H1 (cell line): Measurements from ENCODE around the gene UBE2O. TPM values are rescaled to one million over a fixed set of nuclear protein-coding genes. Genes with fewer than 3 reads are reported as not detected.

Experiments used
- CTCF ChIA-PET: fragments of 300-600 bp; sonication (Branson Sonifier 250); formaldehyde crosslinking; loops from one replicate; lab custom pipeline; 2021; ENCODE audit not compliant: partially characterized antibody; lab: Charles Lee
- POLR2A ChIA-PET: fragments of 300-600 bp; sonication (Branson Sonifier 250); formaldehyde crosslinking; loops from one replicate; lab custom pipeline; 2021; ENCODE audit warnings: inconsistent platforms; ENCODE audit not compliant: partially characterized antibody; lab: Charles Lee
- DNase-seq, 2 experiments: peaks; one replicate each; pipeline versions ENCODE4 v3.0.0 to v3.0.0-alpha.2; 2010 to 2022; ENCODE audit warnings: low spot score in 2 of 2, low read depth in 1 of 2, mixed read lengths in 1 of 2
- FAIRE-seq: peaks from 2 replicates; lab custom pipeline; 2011; peaks lifted over from hg19 to GRCh38; lab: Jason Lieb, UNC
- H2AFZ ChIP-seq: 2 replicates; pipeline ENCODE4 v1.8.1; 2012; ENCODE audit warnings: low read length, inconsistent platforms
- H2AK5ac ChIP-seq: 2 replicates; pipeline ENCODE4 v1.6.1; 2013; ENCODE audit warnings: low read depth, low read length
- H2BK120ac ChIP-seq: replicated peaks from 2 replicates; pipeline ENCODE3; 2013; ENCODE audit warnings: low read depth, low read length, inconsistent platforms
- H2BK12ac ChIP-seq: 2 replicates; pipeline ENCODE4 v1.6.1; 2013; ENCODE audit warnings: low read depth, low read length
- H2BK15ac ChIP-seq: 2 replicates; pipeline ENCODE4 v1.6.1; 2013; ENCODE audit warnings: low read length
- H2BK20ac ChIP-seq: 2 replicates; pipeline ENCODE4 v1.6.1; 2013; ENCODE audit warnings: low read length
- H2BK5ac ChIP-seq: 2 replicates; pipeline ENCODE4 v1.6.1; 2013; ENCODE audit warnings: low read depth, low read length
- H3K14ac ChIP-seq: 2 replicates; pipeline ENCODE4 v1.6.1; 2013; ENCODE audit warnings: inconsistent platforms; ENCODE audit not compliant: insufficient read length
- H3K18ac ChIP-seq: 2 replicates; pipeline ENCODE4 v1.6.1; 2013; ENCODE audit warnings: low read length; ENCODE audit errors: extremely low read depth
- H3K23ac ChIP-seq: 2 replicates; pipeline ENCODE4 v1.6.1; 2013; ENCODE audit warnings: inconsistent platforms; ENCODE audit not compliant: insufficient read length
- H3K23me2 ChIP-seq: 2 replicates; pipeline ENCODE4 v1.6.1; 2013; ENCODE audit warnings: low read depth, low read length
- H3K27ac ChIP-seq: 2 replicates; pipeline ENCODE4 v1.6.1; 2011; ENCODE audit warnings: low read depth, low read length, inconsistent platforms
- H3K27me3 ChIP-seq, 4 experiments: replicated peaks in 1 of 4; 1 replicate in 1 of 4; 2 replicates in 3 of 4; pipeline versions ENCODE4 v1.6.1 to v1.8.1; 2011 to 2013; ENCODE audit warnings: low read length in 3 of 4, mild to moderate bottlenecking in 3 of 4, inconsistent platforms in 2 of 4, mixed read lengths in 2 of 4, moderate library complexity in 1 of 4; ENCODE audit not compliant: control insufficient read depth in 3 of 4, insufficient read depth in 3 of 4; ENCODE audit errors: extremely low read depth in 1 of 4
- H3K36me3 ChIP-seq, 4 experiments: 2 replicates each; pipeline versions ENCODE4 v1.6.1 to v1.8.1; 2011 to 2013; ENCODE audit warnings: mild to moderate bottlenecking in 4 of 4, low read length in 3 of 4, moderate library complexity in 2 of 4, control low read depth in 1 of 4, inconsistent platforms in 1 of 4; ENCODE audit not compliant: insufficient read depth in 4 of 4, control insufficient read depth in 2 of 4
- H3K4ac ChIP-seq: replicated peaks from 2 replicates; pipeline ENCODE3; 2013; ENCODE audit warnings: low read length, low read depth, mixed read lengths, inconsistent platforms; ENCODE audit not compliant: insufficient read length
- H3K4me1 ChIP-seq, 4 experiments: replicated peaks in 1 of 4; 1 replicate in 1 of 4; 2 replicates in 3 of 4; pipeline versions ENCODE4 v1.6.1 to v1.8.1; 2011 to 2013; ENCODE audit warnings: low read length in 3 of 4, inconsistent platforms in 2 of 4, mixed read lengths in 1 of 4; ENCODE audit not compliant: insufficient read depth in 4 of 4, control insufficient read depth in 3 of 4
- H3K4me2 ChIP-seq, 2 experiments: 2 replicates each; pipeline versions ENCODE4 v1.6.1 to v1.8.1; 2011 to 2013; ENCODE audit warnings: low read depth in 2 of 2, low read length in 2 of 2, control low read depth in 1 of 2, inconsistent platforms in 1 of 2, mild to moderate bottlenecking in 1 of 2; ENCODE audit not compliant: insufficient read depth in 1 of 2
- H3K4me3 ChIP-seq, 4 experiments: fragments of 200-600, 300-600 bp in 1 of 4; sonication (generic), shearing (Covaris generic), sonication (Bioruptor Twin) in 1 of 4; 2 replicates each; pipeline versions ENCODE4 v1.5.1 to v1.8.1; 2011 to 2016; ENCODE audit warnings: low read length in 4 of 4, low read depth in 3 of 4, control low read depth in 2 of 4, inconsistent platforms in 2 of 4, mild to moderate bottlenecking in 2 of 4, mixed read lengths in 1 of 4, moderate library complexity in 1 of 4; ENCODE audit not compliant: insufficient read depth in 2 of 4; ENCODE audit errors: extremely low read depth in 1 of 4
- H3K56ac ChIP-seq: replicated peaks from 2 replicates; pipeline ENCODE3; 2013; ENCODE audit warnings: low read depth, mild to moderate bottlenecking, mixed read lengths, low read length, inconsistent platforms; ENCODE audit not compliant: insufficient read length
- H3K79me1 ChIP-seq: 2 replicates; pipeline ENCODE4 v1.6.1; 2013; ENCODE audit warnings: low read depth, low read length, control low read depth
- H3K79me2 ChIP-seq, 2 experiments: 2 replicates each; pipeline versions ENCODE4 v1.6.1 to v1.8.1; 2012 to 2013; ENCODE audit warnings: low read length in 2 of 2, mild to moderate bottlenecking in 2 of 2, inconsistent platforms in 1 of 2; ENCODE audit not compliant: insufficient read depth in 2 of 2, control insufficient read depth in 1 of 2
- H3K9ac ChIP-seq, 4 experiments: replicated peaks in 1 of 4; 1 replicate in 1 of 4; 2 replicates in 3 of 4; pipeline versions ENCODE4 v1.6.1 to v1.8.1; 2011 to 2013; ENCODE audit warnings: low read depth in 3 of 4, low read length in 3 of 4, control low read depth in 2 of 4, mild to moderate bottlenecking in 2 of 4, moderate library complexity in 2 of 4, inconsistent platforms in 1 of 4; ENCODE audit errors: extremely low read depth in 1 of 4
- H3K9me3 ChIP-seq, 2 experiments: 2 replicates each; pipeline versions ENCODE4 v1.6.1 to v1.8.1; 2012 to 2013; ENCODE audit warnings: mild to moderate bottlenecking in 2 of 2, moderate library complexity in 2 of 2, control low read depth in 1 of 2, inconsistent platforms in 1 of 2, low read depth in 1 of 2, low read length in 1 of 2, mixed read lengths in 1 of 2; ENCODE audit not compliant: insufficient read depth in 2 of 2
- H4K20me1 ChIP-seq, 2 experiments: replicated peaks in 1 of 2; 2 replicates each; pipeline versions ENCODE3 to v1.8.1; 2011 to 2013; ENCODE audit warnings: inconsistent platforms in 2 of 2, low read length in 2 of 2, mild to moderate bottlenecking in 1 of 2; ENCODE audit not compliant: insufficient read depth in 2 of 2, control insufficient read depth in 1 of 2
- H4K5ac ChIP-seq: 2 replicates; pipeline ENCODE4 v1.6.1; 2013; ENCODE audit warnings: low read length, low read depth, mixed read lengths, inconsistent platforms; ENCODE audit not compliant: insufficient read length
- H4K8ac ChIP-seq: 2 replicates; pipeline ENCODE4 v1.8.0; 2013; ENCODE audit warnings: mild to moderate bottlenecking, moderate library complexity, low read length, inconsistent platforms; ENCODE audit not compliant: insufficient read depth; ENCODE audit errors: extremely low read depth
- H4K91ac ChIP-seq: replicated peaks from 2 replicates; pipeline ENCODE3; 2013; ENCODE audit warnings: low read length, mixed read lengths, inconsistent platforms; ENCODE audit not compliant: insufficient read length
- CBX8 ChIP-seq: fragments of 300-800, 300-1000 bp; sonication (generic); IDR thresholded peaks from 2 replicates; pipeline ENCODE4 v1.7.1; 2016; ENCODE audit warnings: low read depth, low read length, borderline replicate concordance
- CHD1 ChIP-seq: IDR thresholded peaks from 2 replicates; pipeline ENCODE4 v1.6.1; 2012; ENCODE audit warnings: low read depth, low read length, improper control_type of control experiment
- CHD2 ChIP-seq: IDR thresholded peaks from 2 replicates; pipeline ENCODE4 v1.6.1; 2012; ENCODE audit warnings: low read length, improper control_type of control experiment
- GTF2F1 ChIP-seq: IDR thresholded peaks from 2 replicates; pipeline ENCODE4 v1.6.1; 2012; ENCODE audit warnings: low read depth, low read length, improper control_type of control experiment, borderline replicate concordance
- HDAC2 ChIP-seq, 2 experiments: fragments of 300-600 bp in 1 of 2; sonication (generic) in 1 of 2; IDR thresholded peaks; 2 replicates each; pipeline ENCODE4 v1.6.1; 2011 to 2012; ENCODE audit warnings: low read depth in 2 of 2, low read length in 2 of 2, mild to moderate bottlenecking in 2 of 2, moderate library complexity in 2 of 2, borderline replicate concordance in 1 of 2, inconsistent platforms in 1 of 2
- KDM1A ChIP-seq: fragments of 200-600, 300-600 bp; sonication (generic); IDR thresholded peaks from 2 replicates; pipeline ENCODE4 v1.7.1; 2016; ENCODE audit warnings: mild to moderate bottlenecking, low read length, borderline replicate concordance
- MAFK ChIP-seq: IDR thresholded peaks from 2 replicates; pipeline ENCODE4 v1.6.1; 2012; ENCODE audit warnings: low read depth, mild to moderate bottlenecking, improper control_type of control experiment, low read length
- RBBP5 ChIP-seq: IDR thresholded peaks from 2 replicates; pipeline ENCODE4 v1.7.1; 2012; ENCODE audit warnings: low read depth, mild to moderate bottlenecking, inconsistent platforms, low read length, moderate library complexity, borderline replicate concordance
- RNF2 ChIP-seq: fragments of 200-900, 300-1000 bp; sonication (generic); IDR thresholded peaks from 2 replicates; pipeline ENCODE4 v1.7.1; 2016; ENCODE audit warnings: borderline replicate concordance, low read depth, mild to moderate bottlenecking, antibody characterized with exemption, low read length; ENCODE audit not compliant: poor library complexity, severe bottlenecking; ENCODE audit errors: missing control alignments
- TBP ChIP-seq: IDR thresholded peaks from 2 replicates; pipeline ENCODE4 v1.6.1; 2011; ENCODE audit warnings: low read depth, low read length, improper control_type of control experiment
- TCF12 ChIP-seq: IDR thresholded peaks from 2 replicates; pipeline ENCODE4 v1.6.1; 2011; ENCODE audit warnings: low read depth, mild to moderate bottlenecking, low read length
- ZNF274 ChIP-seq: IDR thresholded peaks from 2 replicates; pipeline ENCODE4 v1.7.0; 2012; ENCODE audit warnings: low read length, borderline replicate concordance; ENCODE audit errors: extremely low read depth
- WGBS, 2 experiments: shearing (Covaris generic) in 1 of 2; methylation state at CpG; one replicate each; pipeline versions ENCODE4 v1.1.6 to v1.1.7; 2013 to 2015; ENCODE audit warnings: low lambda C conversion rate in 2 of 2, mixed read lengths in 2 of 2, inconsistent platforms in 1 of 2, low coverage in 1 of 2, missing lambda C conversion rate in 1 of 2; ENCODE audit not compliant: insufficient replicate concordance in 2 of 2, insufficient coverage in 1 of 2, insufficient read length in 1 of 2; ENCODE audit errors: extremely low coverage in 1 of 2, missing lambda C conversion rate in 1 of 2; 5-methylcytosine and 5-hydroxymethylcytosine counted together
- polyA plus RNA-seq, 7 experiments: library from polyadenylated mRNA; depleted of rRNA in 3 of 7; stranded (reverse) in 5 of 7; unstranded in 2 of 7; fragments of >200 nt in 5 of 7; fragments of 200-250 nt in 2 of 7; gene quantifications; 1 replicate in 5 of 7; 2 replicates in 1 of 7; 4 replicates in 1 of 7; pipeline versions ENCODE4 v1.2.1 to v1.2.3, GENCODE V29; 2011 to 2013; ENCODE audit warnings: missing spikeins in 2 of 7, mixed read lengths in 2 of 7
- total RNA-seq: library from RNA; stranded (reverse); fragmentation: NEBNext Ultra II Directional; extraction: Animal tissue kit (Norgen Biotek cat#: 25700); gene quantifications from 2 replicates; pipeline ENCODE4 v1.2.1, GENCODE V29; 2021

The UBE2O gene
- total and polyA plus RNA-seq, 2 of the 8 experiments (the other 6 are each of a cell fraction or from before 2014, with no cell fraction given): 24.4 to 63.0 TPM

- 0 out of 8 replicates have a peak, but pooled peaks cover 0 to 4% (median 0%) of the 10 kb centered on the region in 4 experiments for H3K36me3 ChIP-seq
- no peak overlapping the region for H3K4ac ChIP-seq
- no peak overlapping the region; a peak in 1 of 7 replicates for H3K9ac ChIP-seq
- H3K14ac ChIP-seq: no peak overlapping the region
- H3K9me3 ChIP-seq: no peaks in the 10 kb centered on the region
- FAIRE-seq: no peak
- H3K23ac ChIP-seq: no peak overlapping the region
- no peaks in the 10 kb centered on the region for H3K27me3 ChIP-seq
- H2BK20ac ChIP-seq: no peak overlapping the region
- no peak overlapping the region for H2BK12ac ChIP-seq
- ChIA-PET CTCF (interaction anchor here (0.7 to 1.4 kb wide), 5 partner anchors 9 to 50 kb away, joined by 3 to 4 read pairs (median 3); no protein-coding TSS in a partner anchor), POLR2A (interaction anchor here (1.4 to 2.0 kb wide), 2 partner anchors 9 to 16 kb away, joined by 3 to 5 read pairs; no protein-coding TSS in a partner anchor)
- no peak overlapping the region for H3K18ac ChIP-seq
- H3K4me1 ChIP-seq: peaks cover 0 to 8% (median 5%) of the 10 kb centered on the region in 4 experiments; a peak in 6 of 7 replicates
- peaks cover 6 to 86% of the 10 kb centered on the region in 2 experiments; a peak in 3 of 4 replicates for H3K79me2 ChIP-seq
- no peak overlapping the region for H2AFZ ChIP-seq
- no peak overlapping the region for H3K27ac ChIP-seq
- no peak overlapping the region for H3K4me3 ChIP-seq
- no peak overlapping the region for H2BK120ac ChIP-seq
- no peak overlapping the region for H2BK15ac ChIP-seq
- H2BK5ac ChIP-seq: no peak overlapping the region
- no peak overlapping the region for H4K91ac ChIP-seq
- no peak overlapping the region for H3K56ac ChIP-seq
- H4K8ac ChIP-seq: no peak overlapping the region
- no peak overlapping the region for H2AK5ac ChIP-seq
- no peak overlapping the region for H4K5ac ChIP-seq
- H3K23me2 ChIP-seq: no peaks in the 10 kb centered on the region
- no peak overlapping the region for H3K4me2 ChIP-seq
- peaks cover 11 to 21% of the 10 kb centered on the region in 2 experiments for H4K20me1 ChIP-seq
- DNase-seq: no peak
- H3K79me1 ChIP-seq: peaks cover 33% of the 10 kb centered on the region
- WGBS, 2 experiments: 89% methylated on average over 10 of the region's 10 CpGs; no CpG with 5 or more reads in 1 of the 2 experiments
- TF ChIP-seq TBP (no peak), RNF2 (no peak), TCF12 (no peak), ZNF274 (no peak), RBBP5 (no peak), CHD2 (no peak), CBX8 (no peak), MAFK (no peak), HDAC2 (IDR thresholded peaks at IDR 0.05; ENCODE audit: borderline replicate concordance in 1 of 2, low read depth in 2 of 2, low read length in 2 of 2) (no peak), KDM1A (no peak), GTF2F1 (no peak), CHD1 (no peak)
Observed at GRCh38 chr17:76420356-76421043, 32.5 kb downstream of the UBE2O start.
